Adrenal gland (tissue), 5 donors: Measurements from ENCODE around the gene BNC2.

Source experiments
- POLR2A ChIP-seq, 2 donors: fragments of 450-650 bp; IDR thresholded peaks; one replicate each; pipeline ENCODE4 v1.6.1; 2017; ENCODE audit warnings: antibody characterized with exemption in 2 of 2, mild to moderate bottlenecking in 2 of 2, moderate library complexity in 1 of 2
- TF ChIP-seq, protein P1 (sequence below), 6 experiments: fragments of 450-650 bp in 4 of 6; fragments of 200-600 bp in 2 of 6; sonication (generic) in 1 of 6; IDR thresholded peaks; 1 replicate in 5 of 6; 2 replicates in 1 of 6; pipeline versions ENCODE4 v1.5.1 to v1.8.0; 2016 to 2021; ENCODE audit warnings: antibody characterized with exemption in 6 of 6, mild to moderate bottlenecking in 2 of 6, moderate library complexity in 1 of 6
- donor health status: DM: no; HTN: no; CAD: no.

DNA sequence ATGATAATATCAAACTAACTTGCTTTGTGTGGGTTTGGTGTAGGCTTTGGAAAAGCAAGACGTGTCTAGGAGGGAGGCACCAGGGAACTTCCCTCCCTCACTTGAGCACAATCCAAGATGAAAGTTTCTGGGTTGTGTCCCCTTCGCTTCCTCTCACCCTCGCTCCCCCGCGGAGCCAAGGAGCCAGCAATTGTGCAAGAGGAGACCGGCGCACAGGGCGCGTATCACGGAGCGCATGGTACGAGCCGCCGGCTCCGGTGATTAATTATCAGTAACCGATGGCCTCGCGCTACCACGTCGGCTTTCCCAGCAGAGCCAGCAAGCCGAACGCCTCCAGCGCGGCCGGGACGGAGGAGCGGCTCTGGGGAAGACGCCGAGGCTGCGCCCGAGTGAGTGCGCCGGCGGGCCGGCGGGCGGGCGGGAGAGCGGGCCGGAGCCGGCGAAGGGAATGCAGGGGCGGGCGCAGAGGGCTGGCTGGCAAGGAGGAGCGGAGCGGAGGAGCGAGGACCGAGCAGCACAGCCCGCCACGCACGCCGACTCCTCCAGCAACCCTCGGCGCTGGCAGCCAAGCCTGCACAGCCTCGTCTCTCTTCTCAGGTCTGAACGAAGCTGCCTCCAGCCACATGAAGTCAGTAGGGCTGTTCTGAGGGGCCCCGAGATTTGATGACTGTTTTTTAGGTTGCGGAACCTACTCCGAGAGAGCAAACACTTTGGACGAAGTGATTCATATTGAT is 143.6 kb downstream of the BNC2 start:
- TF ChIP-seq, protein P1, sequence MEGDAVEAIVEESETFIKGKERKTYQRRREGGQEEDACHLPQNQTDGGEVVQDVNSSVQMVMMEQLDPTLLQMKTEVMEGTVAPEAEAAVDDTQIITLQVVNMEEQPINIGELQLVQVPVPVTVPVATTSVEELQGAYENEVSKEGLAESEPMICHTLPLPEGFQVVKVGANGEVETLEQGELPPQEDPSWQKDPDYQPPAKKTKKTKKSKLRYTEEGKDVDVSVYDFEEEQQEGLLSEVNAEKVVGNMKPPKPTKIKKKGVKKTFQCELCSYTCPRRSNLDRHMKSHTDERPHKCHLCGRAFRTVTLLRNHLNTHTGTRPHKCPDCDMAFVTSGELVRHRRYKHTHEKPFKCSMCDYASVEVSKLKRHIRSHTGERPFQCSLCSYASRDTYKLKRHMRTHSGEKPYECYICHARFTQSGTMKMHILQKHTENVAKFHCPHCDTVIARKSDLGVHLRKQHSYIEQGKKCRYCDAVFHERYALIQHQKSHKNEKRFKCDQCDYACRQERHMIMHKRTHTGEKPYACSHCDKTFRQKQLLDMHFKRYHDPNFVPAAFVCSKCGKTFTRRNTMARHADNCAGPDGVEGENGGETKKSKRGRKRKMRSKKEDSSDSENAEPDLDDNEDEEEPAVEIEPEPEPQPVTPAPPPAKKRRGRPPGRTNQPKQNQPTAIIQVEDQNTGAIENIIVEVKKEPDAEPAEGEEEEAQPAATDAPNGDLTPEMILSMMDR (IDR thresholded peaks at IDR 0.05), result no peak
- TF ChIP-seq POLR2A (IDR thresholded peaks at IDR 0.05), result peak; percentile 34 to 84
